Neuronal stem cell (in vitro differentiated cells): ENCODE results near the gene RAC2.

Experiments
- DNase-seq: peaks from one replicate; pipeline ENCODE4 v3.0.0-alpha.2; 2013; ENCODE audit warnings: low spot score
- H2AFZ ChIP-seq: one replicate; pipeline ENCODE4 v1.6.1; 2013; ENCODE audit warnings: mild to moderate bottlenecking, low read length, inconsistent platforms
- H2AK5ac ChIP-seq: 2 replicates; pipeline ENCODE4 v1.6.1; 2013; ENCODE audit warnings: low read depth, mild to moderate bottlenecking, inconsistent platforms, low read length, moderate library complexity, mixed read lengths
- H2BK120ac ChIP-seq: 2 replicates; pipeline ENCODE4 v1.6.1; 2013; ENCODE audit warnings: low read depth, mild to moderate bottlenecking, inconsistent platforms, low read length, moderate library complexity, mixed read lengths
- H2BK12ac ChIP-seq: one replicate; pipeline ENCODE4 v1.6.1; 2013; ENCODE audit warnings: low read length, inconsistent platforms
- H2BK15ac ChIP-seq: 2 replicates; pipeline ENCODE4 v1.6.1; 2013; ENCODE audit warnings: mild to moderate bottlenecking, low read length, inconsistent platforms, mixed read lengths
- H2BK5ac ChIP-seq: one replicate; pipeline ENCODE4 v1.6.1; 2013; ENCODE audit warnings: inconsistent platforms, mild to moderate bottlenecking, low read length, moderate library complexity
- H3K14ac ChIP-seq: one replicate; pipeline ENCODE4 v1.6.1; 2013; ENCODE audit warnings: low read length, inconsistent platforms
- H3K18ac ChIP-seq: 2 replicates; pipeline ENCODE4 v1.6.1; 2013; ENCODE audit warnings: low read length, inconsistent platforms
- H3K23ac ChIP-seq: 2 replicates; pipeline ENCODE4 v1.6.1; 2013; ENCODE audit warnings: low read depth, mild to moderate bottlenecking, mixed read lengths, low read length, inconsistent platforms; ENCODE audit not compliant: poor library complexity
- H3K27ac ChIP-seq: replicated peaks from 3 replicates; pipeline ENCODE4 v1.5.1; 2013; ENCODE audit warnings: low read length, inconsistent platforms
- H3K27me3 ChIP-seq, 3 experiments: 2 replicates each; pipeline ENCODE4 v1.6.1; 2013; ENCODE audit warnings: low read length in 3 of 3, mild to moderate bottlenecking in 2 of 3, inconsistent platforms in 1 of 3, low read depth in 1 of 3, mixed read lengths in 1 of 3, moderate library complexity in 1 of 3; ENCODE audit not compliant: control insufficient read depth in 3 of 3, insufficient read depth in 3 of 3
- H3K36me3 ChIP-seq, 2 donors: replicated peaks in 1 of 2; 2 replicates each; pipeline ENCODE4 v1.6.1; 2013; ENCODE audit warnings: low read length in 2 of 2; ENCODE audit not compliant: control insufficient read depth in 2 of 2, insufficient read depth in 2 of 2
- H3K4ac ChIP-seq: 2 replicates; pipeline ENCODE4 v1.6.1; 2013; ENCODE audit warnings: inconsistent platforms, mild to moderate bottlenecking, low read length, moderate library complexity
- H3K4me1 ChIP-seq, 2 donors: 1 replicate in 1 of 2; 2 replicates in 1 of 2; pipeline ENCODE4 v1.6.1; 2013; ENCODE audit warnings: low read length in 2 of 2, low read depth in 1 of 2; ENCODE audit not compliant: control insufficient read depth in 2 of 2, insufficient read depth in 1 of 2
- H3K4me2 ChIP-seq: one replicate; pipeline ENCODE4 v1.6.1; 2013; ENCODE audit warnings: mild to moderate bottlenecking, low read length, inconsistent platforms; ENCODE audit not compliant: insufficient read depth, poor library complexity, severe bottlenecking
- H3K4me3 ChIP-seq, 2 donors: 2 replicates each; pipeline ENCODE4 v1.5.1; 2013; ENCODE audit warnings: low read length in 2 of 2, mild to moderate bottlenecking in 2 of 2, inconsistent platforms in 1 of 2, moderate library complexity in 1 of 2
- H3K79me1 ChIP-seq: one replicate; pipeline ENCODE4 v1.6.1; 2013; ENCODE audit warnings: low read depth, mild to moderate bottlenecking, inconsistent platforms, low read length, moderate library complexity
- H3K9ac ChIP-seq: one replicate; pipeline ENCODE4 v1.6.1; 2013; ENCODE audit warnings: mild to moderate bottlenecking, low read depth, low read length, inconsistent platforms; ENCODE audit not compliant: poor library complexity
- H3K9me3 ChIP-seq, 2 donors: replicated peaks in 1 of 2; 2 replicates each; pipeline versions ENCODE3 to v1.6.1; 2013; ENCODE audit warnings: low read length in 2 of 2, mild to moderate bottlenecking in 2 of 2, inconsistent platforms in 1 of 2, low read depth in 1 of 2, mixed read lengths in 1 of 2, moderate library complexity in 1 of 2; ENCODE audit not compliant: control insufficient read depth in 2 of 2, insufficient read depth in 1 of 2
- H4K8ac ChIP-seq: one replicate; pipeline ENCODE4 v1.6.1; 2013; ENCODE audit warnings: low read depth, mild to moderate bottlenecking, inconsistent platforms, low read length, moderate library complexity
- H4K91ac ChIP-seq: one replicate; pipeline ENCODE4 v1.6.1; 2013; ENCODE audit warnings: low read length, low read depth, mild to moderate bottlenecking, inconsistent platforms; ENCODE audit not compliant: poor library complexity
- WGBS, 2 donors: extraction: QIAGEN DNeasy Blood & Tissue Kit; methylation state at CpG; one replicate each; pipeline ENCODE4 v1.1.7; 2013; ENCODE audit warnings: missing lambda C conversion rate in 2 of 2, mixed read lengths in 1 of 2; ENCODE audit not compliant: insufficient read length in 2 of 2, insufficient replicate concordance in 1 of 2; ENCODE audit errors: extremely low coverage in 2 of 2; 5-methylcytosine and 5-hydroxymethylcytosine counted together

The RAC2 gene

DNA sequence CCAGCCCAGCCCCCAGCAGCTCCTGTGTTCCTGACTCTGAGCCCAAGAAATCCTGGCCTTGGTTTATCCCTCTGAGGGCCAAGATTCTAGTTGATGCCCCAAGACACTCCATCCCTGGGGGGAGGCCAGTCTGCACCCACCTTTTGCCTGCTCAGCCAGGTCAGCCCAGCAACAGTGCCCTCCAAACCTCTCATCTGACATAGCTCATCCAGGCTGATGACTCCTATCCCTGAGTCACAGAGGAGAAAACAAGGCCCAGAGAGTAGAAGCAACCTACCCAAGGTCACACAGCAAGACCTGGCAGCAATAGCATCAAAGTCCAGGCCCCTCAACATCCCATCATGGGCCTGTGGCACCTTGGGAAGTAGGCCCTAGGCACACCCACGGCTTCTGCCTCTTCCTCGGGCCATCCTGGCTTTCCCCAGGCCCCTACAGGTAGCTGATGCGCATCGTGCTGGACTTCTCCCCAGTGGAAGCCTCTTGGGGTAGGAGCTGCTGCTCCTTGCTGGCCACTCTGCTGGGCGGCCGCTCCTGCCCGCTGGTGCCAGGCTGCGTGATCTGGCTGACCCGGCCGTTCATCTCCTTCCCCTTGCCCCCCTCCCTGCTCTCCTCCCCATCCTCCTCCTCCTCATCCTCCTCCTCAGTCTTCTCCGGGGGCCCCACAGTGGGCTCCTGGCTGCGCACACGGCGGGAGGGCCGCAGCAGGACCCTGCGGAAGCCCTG lies 37.8 kb downstream of the RAC2 start:
- WGBS, 2 donors: no CpG with 5 or more reads among the region's 16 CpGs
- H3K4me1 ChIP-seq: peaks cover 0 to 1% of the 10 kb centered on the region in 2 donors
- H4K91ac ChIP-seq: no peak overlapping the region
- no peak overlapping the region for H2BK5ac ChIP-seq
- peaks cover 0 to 41% (median 0%) of the 10 kb centered on the region in 3 experiments for H3K27me3 ChIP-seq
- H2BK12ac ChIP-seq: peak overlapping the region; percentile 8
- H3K4me3 ChIP-seq: no peak overlapping the region
- no peak overlapping the region for H3K4ac ChIP-seq
- H3K9me3 ChIP-seq: no peaks in the 10 kb centered on the region
- H2AFZ ChIP-seq: no peak overlapping the region
- H2BK120ac ChIP-seq: no peak overlapping the region
- no peaks in the 10 kb centered on the region for H3K79me1 ChIP-seq
- no peak overlapping the region for H4K8ac ChIP-seq
- no peak overlapping the region for H3K4me2 ChIP-seq
- H2BK15ac ChIP-seq: peak overlapping the region; percentile 87
- no peak for DNase-seq
- peak overlapping the region; percentile 37 for H3K23ac ChIP-seq
- H3K14ac ChIP-seq: no peak overlapping the region
- no peak overlapping the region for H3K27ac ChIP-seq
- peak overlapping the region; percentile 66 for H2AK5ac ChIP-seq
- no peak overlapping the region for H3K18ac ChIP-seq
- no peaks in the 10 kb centered on the region for H3K36me3 ChIP-seq
- no peak overlapping the region for H3K9ac ChIP-seq

DNA sequence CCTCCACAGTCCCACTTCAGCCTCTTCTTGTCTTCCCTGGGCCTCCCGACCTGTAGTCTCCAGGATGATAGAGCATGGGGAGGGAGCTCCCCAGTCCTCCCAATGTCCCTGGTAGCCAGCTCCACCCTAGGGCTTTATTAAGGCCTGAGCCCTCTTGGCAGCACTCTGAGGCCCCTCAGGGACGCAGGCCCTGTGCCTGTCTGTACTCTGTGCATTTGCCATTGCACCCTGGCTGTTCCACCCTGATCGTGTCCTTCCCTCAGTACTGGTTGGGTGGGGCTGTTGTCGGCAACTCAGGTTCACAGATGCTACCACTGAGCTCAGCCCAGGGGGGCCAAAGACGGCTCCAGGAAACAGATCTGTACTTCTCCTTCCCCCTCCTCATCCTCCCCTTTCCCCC lies 39.0 kb downstream of the RAC2 start:
- no peak overlapping the region for H2AFZ ChIP-seq
- H3K4me2 ChIP-seq: no peak overlapping the region
- no peaks in the 10 kb centered on the region for H3K9me3 ChIP-seq
- H3K36me3 ChIP-seq: no peaks in the 10 kb centered on the region
- no peak overlapping the region for H3K18ac ChIP-seq
- no peak overlapping the region for H3K14ac ChIP-seq
- no peak overlapping the region for H4K91ac ChIP-seq
- H2BK12ac ChIP-seq: no peak overlapping the region
- no peak overlapping the region for H4K8ac ChIP-seq
- peaks cover 0 to 1% of the 10 kb centered on the region in 2 donors for H3K4me1 ChIP-seq
- H2BK15ac ChIP-seq: no peak overlapping the region
- H3K27me3 ChIP-seq: peaks cover 0 to 30% (median 0%) of the 10 kb centered on the region in 3 experiments
- H3K23ac ChIP-seq: peak overlapping the region; percentile 22
- no CpG with 5 or more reads among the region's 5 CpGs for WGBS, 2 donors
- no peak overlapping the region for H3K27ac ChIP-seq
- no peak overlapping the region for H3K4me3 ChIP-seq
- no peaks in the 10 kb centered on the region for H3K79me1 ChIP-seq
- peak overlapping the region; percentile 24 for H2AK5ac ChIP-seq
- H2BK5ac ChIP-seq: no peak overlapping the region
- no peak overlapping the region for H3K9ac ChIP-seq
- no peak overlapping the region for H3K4ac ChIP-seq
- H2BK120ac ChIP-seq: no peak overlapping the region
- DNase-seq: no peak

DNA sequence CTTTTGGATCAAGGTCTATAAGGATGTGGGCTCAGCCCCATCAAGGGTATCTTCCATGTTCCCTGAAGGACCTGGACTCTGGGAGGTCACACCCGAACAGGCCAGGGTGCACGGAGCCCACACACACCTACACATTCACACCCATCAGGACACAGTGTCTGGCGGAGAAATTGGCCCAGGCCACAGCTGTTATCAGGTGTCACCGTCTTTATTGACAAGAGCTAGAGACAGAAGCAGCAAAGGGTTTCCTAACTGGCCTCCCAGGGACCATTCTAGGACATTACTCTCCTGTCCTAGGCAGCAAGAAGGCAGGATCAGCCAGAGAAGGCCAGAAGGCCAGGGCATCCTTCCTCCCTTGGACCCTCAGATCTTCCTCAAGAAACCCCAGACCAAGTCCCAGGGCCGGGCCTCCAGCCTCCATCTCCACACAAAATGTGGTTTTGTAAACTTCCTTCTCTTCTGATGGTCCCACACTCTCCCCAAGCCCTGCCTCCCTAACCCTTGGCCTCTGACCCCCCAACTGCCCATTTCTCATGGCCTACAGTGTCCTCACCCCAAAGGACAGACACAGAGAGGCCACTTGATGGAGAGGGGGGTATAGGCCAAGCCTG lies 39.9 kb downstream of the RAC2 start:
- WGBS, 2 donors: no CpG with 5 or more reads among the region's 5 CpGs
- Histone ChIP-seq H3K23ac (no peak overlapping the region), H4K91ac (no peak overlapping the region), H3K4me1 (peaks cover 0 to 4% of the 10 kb centered on the region in 2 donors), H2AK5ac (peak overlapping the region; percentile 53), H3K4ac (no peak overlapping the region), H3K9ac (no peak overlapping the region), H2BK15ac (no peak overlapping the region), H3K14ac (no peak overlapping the region), H3K18ac (no peak overlapping the region), H3K4me3 (no peak overlapping the region), H2BK5ac (no peak overlapping the region), H2BK12ac (no peak overlapping the region), H3K9me3 (no peaks in the 10 kb centered on the region), H2BK120ac (no peak overlapping the region), H3K36me3 (no peaks in the 10 kb centered on the region), H3K4me2 (no peak overlapping the region), H4K8ac (no peak overlapping the region), H3K27me3 (peaks cover 0 to 24% (median 0%) of the 10 kb centered on the region in 3 experiments), H2AFZ (no peak overlapping the region), H3K27ac (no peak overlapping the region), H3K79me1 (no peaks in the 10 kb centered on the region)
- no peak for DNase-seq

DNA sequence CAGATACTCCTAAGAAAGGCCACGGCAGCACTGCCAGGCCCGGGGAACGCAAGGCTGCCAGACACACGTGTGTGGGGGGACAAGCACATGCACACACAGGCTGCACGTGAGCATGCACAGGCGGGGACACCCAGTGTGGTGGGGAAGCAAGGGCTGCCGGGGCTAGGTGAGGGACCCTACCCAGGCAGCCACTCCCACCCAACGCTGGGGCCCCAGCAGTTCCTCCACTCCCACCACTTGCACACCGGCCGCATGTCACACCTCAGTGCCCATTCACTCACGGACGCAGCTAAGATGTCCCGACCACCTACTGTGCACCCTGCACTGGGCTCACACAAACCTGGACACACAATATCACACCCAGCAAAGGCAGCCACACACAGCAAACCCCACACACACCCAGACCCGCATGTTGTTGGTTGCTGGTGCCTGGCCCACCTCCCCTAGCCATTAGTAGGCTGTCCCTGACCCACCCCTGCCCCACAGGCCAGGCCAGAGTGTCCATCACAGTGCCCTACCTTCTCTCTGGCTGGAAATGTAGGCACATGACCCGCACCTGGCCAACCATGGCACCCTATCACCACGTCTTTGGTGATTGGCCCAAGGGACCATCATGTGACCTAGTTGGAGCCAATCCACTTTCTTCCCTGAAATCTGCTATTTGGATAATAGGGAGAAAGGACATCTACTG lies 40.6 kb downstream of the RAC2 start:
- WGBS, 2 donors: no CpG with 5 or more reads among the region's 16 CpGs
- H2AK5ac ChIP-seq: peak overlapping the region; percentile 53
- H3K23ac ChIP-seq: peak overlapping the region; percentile 83
- peak overlapping the region; percentile 68 for H3K18ac ChIP-seq
- peak overlapping the region; percentile 73 for H3K9ac ChIP-seq
- no peak overlapping the region for H3K4ac ChIP-seq
- H2BK12ac ChIP-seq: peak overlapping the region; percentile 35
- no peak overlapping the region for H2BK15ac ChIP-seq
- peak overlapping the region; percentile 98 for H4K8ac ChIP-seq
- H3K14ac ChIP-seq: peak overlapping the region; percentile 10
- H3K36me3 ChIP-seq: no peaks in the 10 kb centered on the region
- H2AFZ ChIP-seq: no peak overlapping the region
- H2BK120ac ChIP-seq: no peak overlapping the region
- no peaks in the 10 kb centered on the region for H3K79me1 ChIP-seq
- H2BK5ac ChIP-seq: peak overlapping the region; percentile 75
- no peaks in the 10 kb centered on the region for H3K9me3 ChIP-seq
- no peak overlapping the region for H3K27ac ChIP-seq
- no peak overlapping the region for H4K91ac ChIP-seq
- peaks cover 0 to 18% (median 0%) of the 10 kb centered on the region in 3 experiments for H3K27me3 ChIP-seq
- peaks cover 0 to 4% of the 10 kb centered on the region in 2 donors for H3K4me1 ChIP-seq
- no peak for DNase-seq
- H3K4me2 ChIP-seq: no peak overlapping the region
- peak overlapping the region in 1 of 2 donors; percentile 46 for H3K4me3 ChIP-seq
